ENCODE measurements around the gene EIF4G1. TPM values are rescaled to one million over a fixed set of nuclear protein-coding genes. Genes with fewer than 3 reads are reported as not detected.

EIF4G1 gene
- total RNA-seq, 1 experiment from 2014 or later: 522 TPM

GRCh38 chr3:184325269-184325668 lies 10.9 kb downstream of the EIF4G1 start:
- Mint-ChIP-seq H3K4me1 (ENCODE audit: insufficient read depth, unreplicated experiment) (peaks cover 27% of the 10 kb centered on the region), H3K27me3 (ENCODE audit: insufficient read depth, unreplicated experiment) (no peaks in the 10 kb centered on the region), H3K4me3 (ENCODE audit: unreplicated experiment) (no peak overlapping the region), H3K9me3 (ENCODE audit: unreplicated experiment) (no peaks in the 10 kb centered on the region), H3K36me3 (ENCODE audit: insufficient read depth, unreplicated experiment) (peaks cover 100% of the 10 kb centered on the region), H3K27ac (ENCODE audit: low read depth, unreplicated experiment) (peak overlapping the region; percentile 49)
- intact Hi-C loops (cut with micrococcal nuclease): no loop called here
- ChIA-PET CTCF (no interaction called here), POLR2A (no interaction called here)
- BruUV-seq (replicated peaks): no TSS peak
- DNase-seq (ENCODE audit: unreplicated experiment): no peak
- TF ChIP-seq CTCF (IDR thresholded peaks at IDR 0.05; ENCODE audit: unreplicated experiment): no peak

GRCh38 chr3:184325715-184326369 lies 11.4 kb downstream of the EIF4G1 start:
- Mint-ChIP-seq H3K36me3 (ENCODE audit: insufficient read depth, unreplicated experiment) (peaks cover 100% of the 10 kb centered on the region), H3K27ac (ENCODE audit: low read depth, unreplicated experiment) (no peak overlapping the region), H3K9me3 (ENCODE audit: unreplicated experiment) (no peaks in the 10 kb centered on the region), H3K4me1 (ENCODE audit: insufficient read depth, unreplicated experiment) (peaks cover 25% of the 10 kb centered on the region), H3K27me3 (ENCODE audit: insufficient read depth, unreplicated experiment) (no peaks in the 10 kb centered on the region), H3K4me3 (ENCODE audit: unreplicated experiment) (no peak overlapping the region)
- no peak for DNase-seq (ENCODE audit: unreplicated experiment)
- no TSS peak for BruUV-seq (replicated peaks)
- POLR2A ChIA-PET: interaction anchor here (0.6 kb wide), 1 partner anchor 10 kb away, joined by 3 read pairs; no protein-coding TSS in a partner anchor
- CTCF ChIA-PET: interaction anchor here (0.6 to 1.2 kb wide), 3 partner anchors 22 to 162 kb away, joined by 3 to 4 read pairs (median 3); no protein-coding TSS in a partner anchor
- no peak for TF ChIP-seq CTCF (IDR thresholded peaks at IDR 0.05; ENCODE audit: unreplicated experiment)
- intact Hi-C loops (cut with micrococcal nuclease): no loop called here

- H3K27me3 Mint-ChIP-seq (ENCODE audit: insufficient read depth, unreplicated experiment): no peaks in the 10 kb centered on the region
- peaks cover 100% of the 10 kb centered on the region for H3K36me3 Mint-ChIP-seq (ENCODE audit: insufficient read depth, unreplicated experiment)
- no peak for DNase-seq (ENCODE audit: unreplicated experiment)
- BruUV-seq (replicated peaks): TSS peak; percentile 4
- H3K27ac Mint-ChIP-seq (ENCODE audit: low read depth, unreplicated experiment): no peak overlapping the region
- H3K9me3 Mint-ChIP-seq (ENCODE audit: unreplicated experiment): no peaks in the 10 kb centered on the region
- ChIA-PET POLR2A (interaction anchor here (1.0 kb wide), 1 partner anchor 11 kb away, joined by 3 read pairs; no protein-coding TSS in a partner anchor), CTCF (interaction anchor here (1.2 kb wide), 1 partner anchor 23 kb away, joined by 4 read pairs; no protein-coding TSS in a partner anchor)
- no peak for TF ChIP-seq CTCF (IDR thresholded peaks at IDR 0.05; ENCODE audit: unreplicated experiment)
- peaks cover 35% of the 10 kb centered on the region for H3K4me1 Mint-ChIP-seq (ENCODE audit: insufficient read depth, unreplicated experiment)
- intact Hi-C loops (cut with micrococcal nuclease): no loop called here
- H3K4me3 Mint-ChIP-seq (ENCODE audit: unreplicated experiment): no peak overlapping the region
These were observed 12.8 kb downstream of the EIF4G1 start for GRCh38 chr3:184327171-184327570.

- Mint-ChIP-seq H3K27me3 (ENCODE audit: insufficient read depth, unreplicated experiment) (no peaks in the 10 kb centered on the region), H3K4me3 (ENCODE audit: unreplicated experiment) (no peak overlapping the region), H3K27ac (ENCODE audit: low read depth, unreplicated experiment) (peak overlapping the region; percentile 57), H3K9me3 (ENCODE audit: unreplicated experiment) (no peaks in the 10 kb centered on the region), H3K4me1 (ENCODE audit: insufficient read depth, unreplicated experiment) (peaks cover 48% of the 10 kb centered on the region), H3K36me3 (ENCODE audit: insufficient read depth, unreplicated experiment) (peaks cover 100% of the 10 kb centered on the region)
- no peak for TF ChIP-seq CTCF (IDR thresholded peaks at IDR 0.05; ENCODE audit: unreplicated experiment)
- intact Hi-C loops (cut with micrococcal nuclease): no loop called here
- ChIA-PET CTCF (no interaction called here), POLR2A (no interaction called here)
- DNase-seq (ENCODE audit: unreplicated experiment): no peak
- BruUV-seq (replicated peaks): no TSS peak
These were observed 14.1 kb downstream of the EIF4G1 start for GRCh38 chr3:184328516-184328915.

Data from MCF 10A (cell line).